Left renal pelvis (tissue), 4 donors: Measurements from ENCODE around the gene FXYD4. TPM values are rescaled to one million over a fixed set of nuclear protein-coding genes. Genes with fewer than 3 reads are reported as not detected.
"Not testable (repeated sequence)": the region's sequence is repeated elsewhere in the genome, so short reads cannot be mapped to it uniquely, and the experiment has no call there.

Source experiments
- DNase-seq, 4 donors: peaks; one replicate each; pipeline ENCODE4 v3.0.0-alpha.2; 2013; ENCODE audit warnings: low read depth in 4 of 4, low spot score in 3 of 4
- polyA plus RNA-seq, 4 donors: library from polyadenylated mRNA; unstranded; fragments of 120-200 nt; gene quantifications; one replicate each; pipeline ENCODE4 v1.2.1, GENCODE V29; 2013; ENCODE audit not compliant: insufficient read length in 4 of 4

FXYD4 gene
- polyA plus RNA-seq, 4 donors, result 0.23 to 1.5 (median 0.50) TPM; not detected in 1

GRCh38 chr10:43374194-43374593, 2.8 kb downstream of the FXYD4 start:
- no peak for DNase-seq

GRCh38 chr10:43375401-43376020, 4.1 kb downstream of the FXYD4 start:
- DNase-seq, result no peak

- no peak for DNase-seq
Observed at GRCh38 chr10:43376046-43376635, 4.7 kb downstream of the FXYD4 start.

GRCh38 chr10:43376828-43377423, 5.5 kb downstream of the FXYD4 start:
- no peak for DNase-seq

- DNase-seq, result no peak
Observed at GRCh38 chr10:43377424-43377883, 6.0 kb downstream of the FXYD4 start.

GRCh38 chr10:43380610-43381222, 9.3 kb downstream of the FXYD4 start:
- DNase-seq, result no peak

GRCh38 chr10:43383204-43383971, 12.0 kb downstream of the FXYD4 start:
- DNase-seq, result no peak

- DNase-seq, result no peak
Observed at GRCh38 chr10:43384252-43385221, 13.1 kb downstream of the FXYD4 start.

GRCh38 chr10:43385412-43386004, 14.1 kb downstream of the FXYD4 start:
- DNase-seq, result no peak

- DNase-seq, result no peak
Observed at GRCh38 chr10:43386549-43386948, 15.1 kb downstream of the FXYD4 start.

GRCh38 chr10:43386981-43387677, 15.7 kb downstream of the FXYD4 start:
- DNase-seq, result no peak

GRCh38 chr10:43387678-43388032, 16.2 kb downstream of the FXYD4 start:
- no peak for DNase-seq

- DNase-seq, result no peak
Observed at GRCh38 chr10:43389867-43390266, 18.4 kb downstream of the FXYD4 start.

GRCh38 chr10:43390333-43390732, 18.9 kb downstream of the FXYD4 start:
- no peak for DNase-seq

GRCh38 chr10:43390759-43391158, 19.3 kb downstream of the FXYD4 start:
- DNase-seq, result no peak

- DNase-seq, result no peak
Observed at GRCh38 chr10:43391496-43391895, 20.1 kb downstream of the FXYD4 start.

GRCh38 chr10:43392748-43393147, 21.3 kb downstream of the FXYD4 start:
- no peak for DNase-seq

GRCh38 chr10:43393186-43393585, 21.8 kb downstream of the FXYD4 start:
- not testable (repeated sequence) for DNase-seq
